ENCODE measurements around the gene IFFO2.

- no peak for TF ChIP-seq CTCF (IDR thresholded peaks at IDR 0.05)
- TF ChIP-seq POLR2A (IDR thresholded peaks at IDR 0.05) = no peak
Measured at GRCh38 chr1:18937539-18937938, 18.9 kb downstream of the IFFO2 start.

Measured in esophagus squamous epithelium (tissue), 4 donors.